HG03378 (cell line): ENCODE measurements around the gene TBC1D22B.
A peak's percentile ranks its signal among the peaks of the same experiment; 100 is the strongest.

ENCODE experiments used
- ATAC-seq: cut with Tn5 transposase; IDR thresholded peaks from one replicate; pipeline ENCODE4 v1.9.1; 2021; ENCODE audit warnings: mild to moderate bottlenecking, moderate library complexity; ENCODE audit not compliant: unreplicated experiment

Gene TBC1D22B

GRCh38 chr6:37257634-37258404, at the start of gene TBC1D22B, which contains the start of gene TMEM217:
TBC1D22B (plus strand) TSS chr6:37257772; CDS start chr6:37257918, 146 bp downstream.
TMEM217 (minus strand) TSS chr6:37258144; CDS start chr6:37219030, 39,114 bp downstream.
- peak; percentile 83 for ATAC-seq

- peak; percentile 64 for ATAC-seq
Observed at GRCh38 chr6:37207903-37208456, 49.6 kb upstream of the TBC1D22B start.

GRCh38 chr6:37208793-37209192, 48.8 kb upstream of the TBC1D22B start:
- ATAC-seq, result no peak

- ATAC-seq, result no peak
Observed at GRCh38 chr6:37209461-37210205, 47.9 kb upstream of the TBC1D22B start.

GRCh38 chr6:37210313-37210968, 47.1 kb upstream of the TBC1D22B start:
- ATAC-seq, result no peak

- no peak for ATAC-seq
Observed at GRCh38 chr6:37212268-37212667, 45.3 kb upstream of the TBC1D22B start.

- ATAC-seq, result no peak
Observed at GRCh38 chr6:37218061-37218460, 39.5 kb upstream of the TBC1D22B start.

GRCh38 chr6:37218511-37218910, 39.1 kb upstream of the TBC1D22B start:
- ATAC-seq, result no peak

- peak; percentile 4 for ATAC-seq
Observed at GRCh38 chr6:37221585-37222124, 35.9 kb upstream of the TBC1D22B start.

GRCh38 chr6:37222125-37222967, 35.2 kb upstream of the TBC1D22B start:
- ATAC-seq, result peak; percentile 80

GRCh38 chr6:37222992-37223391, 34.6 kb upstream of the TBC1D22B start:
- ATAC-seq, result no peak

GRCh38 chr6:37225350-37226169, 32.0 kb upstream of the TBC1D22B start:
- ATAC-seq, result no peak

GRCh38 chr6:37230104-37230503, 27.5 kb upstream of the TBC1D22B start:
- no peak for ATAC-seq

GRCh38 chr6:37232430-37233017, 25.0 kb upstream of the TBC1D22B start:
- no peak for ATAC-seq

GRCh38 chr6:37233541-37233940, 24.0 kb upstream of the TBC1D22B start:
- no peak for ATAC-seq

- no peak for ATAC-seq
Observed at GRCh38 chr6:37236921-37237320, 20.7 kb upstream of the TBC1D22B start.

- ATAC-seq, result no peak
Observed at GRCh38 chr6:37237789-37238188, 19.8 kb upstream of the TBC1D22B start.

- ATAC-seq, result no peak
Observed at GRCh38 chr6:37238381-37238780, 19.2 kb upstream of the TBC1D22B start.

- ATAC-seq, result no peak
Observed at GRCh38 chr6:37239526-37239925, 18.0 kb upstream of the TBC1D22B start.
